ENCODE measurements around the gene TRMT1L.
"Not testable (repeated sequence)": the region's sequence is repeated elsewhere in the genome, so short reads cannot be mapped to it uniquely, and the experiment has no call there.

The TRMT1L gene
- 7.4 to 42.5 (median 29.1) reads per million in 9 experiments for total RNA-seq

- ATAC-seq (replicated peaks) (peak; percentile 90), DNase-seq (peak; percentile 96 to 98 (median 97))
- Mint-ChIP-seq H3K4me1 (ENCODE audit: low read depth in 2 of 2) (peaks cover 14 to 34% of the 10 kb centered on the region in 2 donors), H3K9me3 (no peaks in the 10 kb centered on the region), H3K4me3 (peak within 1 kb of the TSS; percentile 91 to 99), H3K27ac (peak within 1 kb of the TSS; percentile 98), H3K27me3 (no peaks in the 10 kb centered on the region), H3K36me3 (ENCODE audit: insufficient read depth) (peaks cover 19% of the 10 kb centered on the region)
Observed at GRCh38 chr1:185156854-185157598, at the start of gene TRMT1L, which contains the start of gene SWT1. TRMT1L (minus strand) TSS chr1:185156953; CDS start chr1:185156712, 241 bp downstream. SWT1 (plus strand) TSS chr1:185157167; CDS start chr1:185160842, 3,675 bp downstream.

- no peak for ATAC-seq (replicated peaks)
- Mint-ChIP-seq H3K4me3 (no peak overlapping the region), H3K9me3 (peaks cover 0 to 17% of the 10 kb centered on the region in 2 donors), H3K36me3 (ENCODE audit: insufficient read depth) (peaks cover 2% of the 10 kb centered on the region), H3K4me1 (ENCODE audit: low read depth in 2 of 2) (no peaks in the 10 kb centered on the region), H3K27ac (no peak overlapping the region), H3K27me3 (no peaks in the 10 kb centered on the region)
- no peak for DNase-seq
Observed at GRCh38 chr1:185200889-185201288, 44.1 kb upstream of the TRMT1L start.

GRCh38 chr1:185198712-185199111 lies 42.0 kb upstream of the TRMT1L start:
- H3K27me3 Mint-ChIP-seq; H3K36me3 Mint-ChIP-seq (ENCODE audit: insufficient read depth); H3K27ac Mint-ChIP-seq; ATAC-seq (replicated peaks); H3K4me3 Mint-ChIP-seq; H3K4me1 Mint-ChIP-seq (ENCODE audit: low read depth in 2 of 2); DNase-seq: not testable (repeated sequence)
- H3K9me3 Mint-ChIP-seq = peaks cover 0 to 17% of the 10 kb centered on the region in 2 donors

GRCh38 chr1:185193756-185194155 lies 37.0 kb upstream of the TRMT1L start:
- ATAC-seq (replicated peaks) (no peak), DNase-seq (no peak)
- no peaks in the 10 kb centered on the region for H3K27me3 Mint-ChIP-seq
- no peak overlapping the region for H3K4me3 Mint-ChIP-seq
- no peak overlapping the region for H3K27ac Mint-ChIP-seq
- peaks cover 0 to 7% of the 10 kb centered on the region in 2 donors for H3K9me3 Mint-ChIP-seq
- no peaks in the 10 kb centered on the region for H3K4me1 Mint-ChIP-seq (ENCODE audit: low read depth in 2 of 2)
- peaks cover 2% of the 10 kb centered on the region for H3K36me3 Mint-ChIP-seq (ENCODE audit: insufficient read depth)

DNA sequence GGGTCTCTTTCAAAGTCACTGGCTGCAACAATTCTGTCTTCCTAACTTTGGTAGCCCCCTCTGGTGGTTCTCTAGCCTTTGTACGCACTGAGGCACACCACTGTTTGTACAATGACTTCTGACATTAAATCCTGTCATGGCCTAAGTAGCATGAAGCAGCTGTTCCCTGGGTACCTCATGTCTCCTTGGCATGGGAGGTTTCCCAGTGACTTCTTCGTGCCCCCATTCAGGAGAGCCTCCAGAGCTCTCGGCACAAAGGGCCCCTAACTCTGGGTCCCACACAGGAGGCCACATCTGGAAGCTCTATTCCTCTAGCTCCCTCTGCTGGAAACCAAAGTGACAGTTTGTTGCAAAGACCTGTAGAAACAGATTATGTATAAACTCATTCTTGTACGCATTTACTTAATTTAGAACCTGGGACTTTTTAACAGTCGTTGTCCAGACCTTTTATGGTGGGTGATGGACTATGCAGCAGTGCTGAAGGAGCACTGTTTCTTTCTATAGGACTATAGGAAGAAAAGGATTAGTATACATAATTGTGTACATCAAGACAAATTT lies 13.6 kb upstream of the TRMT1L start:
- Mint-ChIP-seq H3K27ac (peak overlapping the region in 1 of 2 donors; percentile 13), H3K36me3 (ENCODE audit: insufficient read depth) (peaks cover 15% of the 10 kb centered on the region), H3K4me1 (ENCODE audit: low read depth in 2 of 2) (peaks cover 0 to 4% of the 10 kb centered on the region in 2 donors), H3K9me3 (no peaks in the 10 kb centered on the region), H3K27me3 (no peaks in the 10 kb centered on the region), H3K4me3 (no peak overlapping the region)
- ATAC-seq (replicated peaks) (peak; percentile 81), DNase-seq (peak; percentile 19 to 44 (median 30))

DNA sequence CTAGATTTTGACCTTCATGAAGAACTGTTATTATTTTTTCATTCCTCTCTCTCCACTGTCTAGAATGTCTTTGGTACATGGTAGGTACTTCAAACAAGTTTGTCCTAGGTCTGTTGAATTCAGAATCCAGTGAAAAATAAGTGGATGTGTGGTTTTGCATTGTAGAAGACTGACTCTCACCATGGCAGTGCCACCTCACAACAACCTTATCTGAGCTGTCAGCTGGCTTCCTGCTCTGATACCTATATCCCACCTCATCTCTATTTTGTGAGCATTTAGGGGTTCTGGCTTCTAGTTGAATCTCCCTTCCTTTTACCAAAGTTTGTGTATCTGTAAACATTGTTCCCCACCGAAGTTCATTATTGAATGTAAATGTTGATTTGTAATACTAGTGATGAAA lies 9.4 kb upstream of the TRMT1L start:
- ATAC-seq (replicated peaks) (no peak), DNase-seq (no peak)
- Mint-ChIP-seq H3K4me1 (ENCODE audit: low read depth in 2 of 2) (peaks cover 0 to 2% of the 10 kb centered on the region in 2 donors), H3K36me3 (ENCODE audit: insufficient read depth) (peaks cover 11% of the 10 kb centered on the region), H3K4me3 (no peak overlapping the region), H3K9me3 (no peaks in the 10 kb centered on the region), H3K27ac (no peak overlapping the region), H3K27me3 (no peaks in the 10 kb centered on the region)

DNA sequence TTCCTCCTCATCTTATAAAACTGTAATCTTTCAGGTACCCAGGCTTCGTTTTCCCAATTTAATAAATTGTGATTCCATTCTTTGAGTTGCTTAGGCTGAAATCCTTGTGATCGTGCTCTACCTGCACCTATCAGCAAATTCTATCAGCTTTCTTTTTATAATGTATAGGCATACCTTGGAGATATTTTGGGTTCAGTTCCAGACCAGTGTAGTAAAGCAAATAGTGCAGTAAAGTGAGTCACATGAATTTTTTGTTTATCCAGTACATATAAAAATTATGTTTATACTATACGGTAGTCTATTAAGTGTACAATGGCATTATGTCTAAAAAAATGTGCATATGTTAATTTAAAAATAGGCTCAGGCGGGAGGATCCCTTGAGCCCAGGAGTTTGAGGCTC lies 5.7 kb upstream of the TRMT1L start:
- H3K36me3 Mint-ChIP-seq (ENCODE audit: insufficient read depth) = peaks cover 9% of the 10 kb centered on the region
- ATAC-seq (replicated peaks) (no peak), DNase-seq (no peak)
- no peaks in the 10 kb centered on the region for H3K9me3 Mint-ChIP-seq
- no peak overlapping the region for H3K27ac Mint-ChIP-seq
- H3K4me1 Mint-ChIP-seq (ENCODE audit: low read depth in 2 of 2) = peaks cover 7 to 9% of the 10 kb centered on the region in 2 donors
- no peak overlapping the region for H3K4me3 Mint-ChIP-seq
- no peaks in the 10 kb centered on the region for H3K27me3 Mint-ChIP-seq

DNA sequence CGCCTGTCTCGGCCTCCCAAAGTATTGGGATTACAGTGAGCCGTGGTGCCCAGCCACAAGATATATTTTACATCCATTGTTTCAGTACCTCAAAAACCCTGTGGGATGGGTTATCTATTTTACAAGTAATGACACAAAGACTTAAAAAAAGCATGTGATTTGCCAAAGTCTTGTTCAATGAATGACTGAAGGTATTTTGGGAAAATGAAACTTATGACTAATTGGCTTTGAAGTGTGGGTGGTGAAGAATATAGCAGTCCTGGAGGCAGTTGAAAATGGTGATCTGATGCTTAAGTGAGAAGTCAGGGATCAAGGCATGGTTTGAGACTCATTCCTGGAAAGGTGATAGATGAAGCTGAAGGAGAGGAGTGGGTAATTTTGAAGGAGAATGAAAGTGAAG lies 3.2 kb upstream of the TRMT1L start:
- Mint-ChIP-seq H3K36me3 (ENCODE audit: insufficient read depth) (peaks cover 21% of the 10 kb centered on the region), H3K4me3 (no peak overlapping the region), H3K27ac (peak overlapping the region in 1 of 2 donors; percentile 1), H3K27me3 (no peaks in the 10 kb centered on the region), H3K9me3 (no peaks in the 10 kb centered on the region), H3K4me1 (ENCODE audit: low read depth in 2 of 2) (peaks cover 12 to 24% of the 10 kb centered on the region in 2 donors)
- no peak for DNase-seq
- ATAC-seq (replicated peaks) = no peak

- Mint-ChIP-seq H3K27ac (no peak overlapping the region), H3K4me3 (no peak overlapping the region), H3K9me3 (no peaks in the 10 kb centered on the region), H3K27me3 (no peaks in the 10 kb centered on the region), H3K36me3 (ENCODE audit: insufficient read depth) (peaks cover 19% of the 10 kb centered on the region), H3K4me1 (ENCODE audit: low read depth in 2 of 2) (peaks cover 12 to 24% of the 10 kb centered on the region in 2 donors)
- no peak for DNase-seq
- ATAC-seq (replicated peaks) = no peak
Observed at GRCh38 chr1:185158800-185159199, 2.0 kb upstream of the TRMT1L start.

GRCh38 chr1:185157599-185158412 lies 1.1 kb upstream of the TRMT1L start:
- Mint-ChIP-seq H3K36me3 (ENCODE audit: insufficient read depth) (peaks cover 19% of the 10 kb centered on the region), H3K27me3 (no peaks in the 10 kb centered on the region), H3K4me3 (peak overlapping the region; percentile 91 to 99), H3K4me1 (ENCODE audit: low read depth in 2 of 2) (peaks cover 12 to 28% of the 10 kb centered on the region in 2 donors), H3K27ac (peak overlapping the region; percentile 98), H3K9me3 (no peaks in the 10 kb centered on the region)
- ATAC-seq (replicated peaks) = no peak
- no peak for DNase-seq

DNA sequence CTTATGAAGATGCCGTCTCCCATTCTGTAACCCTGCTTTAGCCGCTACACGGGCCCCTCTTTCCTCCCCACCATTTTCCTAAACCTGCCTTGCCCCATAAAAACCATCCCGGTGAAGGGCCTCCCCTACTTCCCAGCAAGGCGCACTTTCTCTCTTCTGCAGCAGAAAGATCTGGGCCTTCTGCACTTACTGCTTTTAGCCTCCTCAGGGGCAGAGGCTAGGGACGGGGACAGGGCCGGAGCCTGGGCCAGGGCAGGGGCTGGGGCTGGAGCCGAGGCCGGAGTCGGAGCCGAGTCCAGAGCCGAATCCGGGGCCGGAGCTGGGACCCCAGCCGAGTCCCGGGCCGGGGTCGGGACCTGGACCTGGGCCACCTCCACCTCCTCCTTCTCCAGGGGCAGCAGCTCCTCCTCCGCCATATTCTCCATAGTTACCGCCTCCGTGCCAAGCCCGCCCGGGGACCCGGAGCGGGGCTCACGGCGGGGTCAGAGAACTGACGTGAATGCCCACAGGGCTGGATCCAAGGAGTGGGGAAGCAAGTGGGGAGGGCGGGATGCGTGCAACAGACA lies 382 bp downstream of the TRMT1L start:
- Mint-ChIP-seq H3K27me3 (no peaks in the 10 kb centered on the region), H3K27ac (peak overlapping the region; percentile 98), H3K9me3 (no peaks in the 10 kb centered on the region), H3K4me3 (peak overlapping the region; percentile 91 to 99), H3K36me3 (ENCODE audit: insufficient read depth) (peaks cover 19% of the 10 kb centered on the region), H3K4me1 (ENCODE audit: low read depth in 2 of 2) (peaks cover 14 to 34% of the 10 kb centered on the region in 2 donors)
- no peak for DNase-seq
- peak; percentile 29 for ATAC-seq (replicated peaks)

- peak overlapping the region; percentile 91 to 99 for H3K4me3 Mint-ChIP-seq
- ATAC-seq (replicated peaks) (no peak), DNase-seq (peak in 1 of 3 experiments; percentile 4)
- H3K36me3 Mint-ChIP-seq (ENCODE audit: insufficient read depth) = peaks cover 19% of the 10 kb centered on the region
- peaks cover 14 to 34% of the 10 kb centered on the region in 2 donors for H3K4me1 Mint-ChIP-seq (ENCODE audit: low read depth in 2 of 2)
- H3K27ac Mint-ChIP-seq = peak overlapping the region; percentile 98
- H3K27me3 Mint-ChIP-seq = no peaks in the 10 kb centered on the region
- no peaks in the 10 kb centered on the region for H3K9me3 Mint-ChIP-seq
Observed at GRCh38 chr1:185155600-185156287, 1.0 kb downstream of the TRMT1L start.
